Head of caudate nucleus (tissue), 42 donors: ENCODE measurements around the gene TMEM222.
A peak's percentile ranks its signal among the peaks of the same experiment; 100 is the strongest.

Experiments
- DNase-seq, 42 donors: peaks; one replicate each; pipeline versions ENCODE4 v3.0.0 to v3.0.0-alpha.2; 2020 to 2021; ENCODE audit warnings: mixed read lengths in 7 of 42
- intact Hi-C: fragments of 100-400 bp; cut with DNase I; formaldehyde crosslinking; loops from one replicate; pipeline ENCODE4 v1.15.0; 2022

The TMEM222 gene

GRCh38 chr1:27333717-27334279, 11.8 kb downstream of the TMEM222 start:
- no peak for DNase-seq
- intact Hi-C loops, result no loop called here

- no peak for DNase-seq
- intact Hi-C loops, result no loop called here
Measured at GRCh38 chr1:27335506-27336422, 13.8 kb downstream of the TMEM222 start.

GRCh38 chr1:27336756-27337155, 14.8 kb downstream of the TMEM222 start:
- intact Hi-C loops, result no loop called here
- DNase-seq, result no peak

- no peak for DNase-seq
- intact Hi-C loops, result no loop called here
Measured at GRCh38 chr1:27338751-27339150, 16.8 kb downstream of the TMEM222 start.

GRCh38 chr1:27339213-27339612, 17.2 kb downstream of the TMEM222 start:
- no peak for DNase-seq
- intact Hi-C loops, result no loop called here

GRCh38 chr1:27341525-27342252, 19.7 kb downstream of the TMEM222 start, which contains the start of gene SYTL1:
SYTL1 (plus strand) TSS chr1:27342022; CDS start chr1:27345335, 3,313 bp downstream.
- intact Hi-C loops, result no loop called here
- DNase-seq, result no peak

GRCh38 chr1:27342391-27342777, 20.4 kb downstream of the TMEM222 start:
- intact Hi-C loops, result no loop called here
- DNase-seq, result no peak

- intact Hi-C loops, result no loop called here
- no peak for DNase-seq
Measured at GRCh38 chr1:27342778-27343638, 21.0 kb downstream of the TMEM222 start.

- intact Hi-C loops, result no loop called here
- no peak for DNase-seq
Measured at GRCh38 chr1:27343639-27344025, 21.7 kb downstream of the TMEM222 start.

GRCh38 chr1:27345272-27345671, 23.3 kb downstream of the TMEM222 start:
- intact Hi-C loops, result no loop called here
- DNase-seq, result no peak

- intact Hi-C loops, result no loop called here
- no peak for DNase-seq
Measured at GRCh38 chr1:27346357-27346756, 24.4 kb downstream of the TMEM222 start.

- intact Hi-C loops, result no loop called here
- DNase-seq, result no peak
Measured at GRCh38 chr1:27346991-27347624, 25.1 kb downstream of the TMEM222 start.

- DNase-seq, result no peak
- intact Hi-C loops, result no loop called here
Measured at GRCh38 chr1:27348861-27349783, 27.2 kb downstream of the TMEM222 start.

GRCh38 chr1:27349784-27350662, 28.1 kb downstream of the TMEM222 start:
- intact Hi-C loops, result no loop called here
- peak in 28 of 42 donors; percentile 20 to 66 (median 46) for DNase-seq

GRCh38 chr1:27350663-27351540, 28.9 kb downstream of the TMEM222 start:
- peak in 2 of 42 donors; percentile 14 to 48 for DNase-seq

More at GRCh38 chr1:27350663-27351540, 28.9 kb downstream of the TMEM222 start:
- intact Hi-C loops, result no loop called here
